ENCODE data around the gene KCNK15. TPM values are rescaled to one million over a fixed set of nuclear protein-coding genes. Genes with fewer than 3 reads are reported as not detected.
A peak's percentile ranks its signal among the peaks of the same experiment; 100 is the strongest.
"Not testable (repeated sequence)": the region's sequence is repeated elsewhere in the genome, so short reads cannot be mapped to it uniquely, and the experiment has no call there.

Gene KCNK15
- total RNA-seq: not detected in 2 replicates
- 0.24 TPM for polyA plus RNA-seq (2012)

DNA sequence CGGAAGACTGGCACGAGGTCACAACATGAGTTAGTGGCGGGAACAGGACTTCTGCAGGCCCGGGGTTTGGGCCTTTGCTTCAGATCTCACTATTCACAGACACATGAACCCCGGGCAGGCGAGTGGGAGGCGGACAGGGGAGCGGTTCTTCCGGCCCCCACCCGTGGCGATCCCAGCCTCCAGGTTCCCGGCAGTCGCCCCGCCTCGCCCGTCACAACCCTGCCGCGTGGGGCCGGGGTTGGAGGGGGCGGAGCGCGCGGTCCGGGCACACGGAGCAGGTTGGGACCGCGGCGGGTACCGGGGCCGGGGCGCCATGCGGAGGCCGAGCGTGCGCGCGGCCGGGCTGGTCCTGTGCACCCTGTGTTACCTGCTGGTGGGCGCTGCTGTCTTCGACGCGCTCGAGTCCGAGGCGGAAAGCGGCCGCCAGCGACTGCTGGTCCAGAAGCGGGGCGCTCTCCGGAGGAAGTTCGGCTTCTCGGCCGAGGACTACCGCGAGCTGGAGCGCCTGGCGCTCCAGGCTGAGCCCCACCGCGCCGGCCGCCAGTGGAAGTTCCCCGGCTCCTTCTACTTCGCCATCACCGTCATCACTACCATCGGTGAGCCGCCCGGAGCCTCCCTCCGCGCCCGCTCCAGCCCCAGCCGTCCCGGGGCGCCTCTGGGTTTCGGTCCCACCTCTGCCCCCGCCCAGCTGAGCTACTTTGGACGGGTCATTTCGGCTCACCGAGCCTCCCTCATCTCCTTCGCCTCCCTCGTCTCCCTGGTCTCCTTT, at the start of gene KCNK15:
Gene KCNK15, plus strand, starts transcription at position 268 of the 769 bp plus-strand sequence. Its CDS starts 46 bp downstream, at position 314.
- no peak for DNase-seq (ENCODE audit: low read depth)

DNA sequence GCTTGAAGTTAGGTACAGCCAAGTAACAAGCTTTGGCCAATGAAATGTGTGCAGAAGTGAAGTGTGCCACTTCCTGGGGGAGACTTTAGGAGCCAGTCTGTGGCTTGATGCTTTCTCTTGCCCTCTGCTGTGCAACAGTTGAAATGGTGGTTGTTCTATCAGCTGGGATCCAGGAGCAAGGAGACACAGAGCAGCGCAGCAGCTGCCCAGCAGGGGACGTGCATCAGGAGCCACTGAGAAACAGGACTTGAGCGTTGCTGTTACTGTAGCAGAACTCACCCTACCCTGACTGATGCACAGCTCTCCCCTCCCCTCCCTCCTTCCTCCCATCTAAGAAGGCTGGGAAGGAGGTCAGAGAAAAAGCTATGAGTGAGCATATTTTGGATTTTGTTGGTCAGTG, 49.4 kb upstream of the KCNK15 start:
- DNase-seq (ENCODE audit: low read depth): no peak

DNA sequence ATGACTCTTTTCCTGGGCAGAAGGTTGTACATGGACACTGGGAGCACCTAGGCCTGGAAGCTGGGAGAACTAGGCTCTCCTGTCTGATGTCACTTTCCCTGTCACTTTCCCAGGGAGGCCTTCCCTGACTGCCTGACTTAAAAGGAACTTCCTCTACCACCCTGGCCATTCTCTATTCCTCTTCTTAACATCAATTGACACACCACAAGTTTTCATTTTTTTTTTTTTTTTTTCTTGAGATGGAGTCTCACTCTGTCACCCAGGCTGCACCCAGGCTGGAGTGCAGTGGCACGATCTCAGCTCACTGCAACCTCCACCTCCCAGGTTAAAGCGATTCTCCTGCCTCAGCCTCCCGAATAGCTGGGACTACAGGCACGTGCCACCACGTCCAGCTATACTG, 48.6 kb upstream of the KCNK15 start:
- not testable (repeated sequence) for DNase-seq (ENCODE audit: low read depth)

DNA sequence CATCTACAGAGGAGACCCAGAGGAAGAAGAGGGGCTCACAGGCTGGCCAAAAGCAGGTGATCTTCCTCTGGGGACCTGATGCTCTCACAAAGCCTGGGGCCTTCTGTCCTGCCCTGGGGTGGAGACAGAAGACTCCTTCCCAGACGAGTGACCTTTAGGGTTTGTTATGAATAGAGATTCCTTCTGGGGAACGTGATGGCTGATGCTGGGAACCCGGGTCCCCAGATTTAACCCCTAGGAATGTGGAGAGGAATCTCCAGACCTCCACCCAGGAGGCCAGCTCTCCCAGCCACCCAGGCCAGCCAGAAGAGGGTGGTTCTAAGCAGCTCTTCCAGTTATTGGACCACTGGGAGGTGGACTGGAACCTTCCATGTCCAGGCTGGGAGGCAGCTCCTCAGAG, 47.3 kb upstream of the KCNK15 start:
- DNase-seq (ENCODE audit: low read depth): no peak

DNA sequence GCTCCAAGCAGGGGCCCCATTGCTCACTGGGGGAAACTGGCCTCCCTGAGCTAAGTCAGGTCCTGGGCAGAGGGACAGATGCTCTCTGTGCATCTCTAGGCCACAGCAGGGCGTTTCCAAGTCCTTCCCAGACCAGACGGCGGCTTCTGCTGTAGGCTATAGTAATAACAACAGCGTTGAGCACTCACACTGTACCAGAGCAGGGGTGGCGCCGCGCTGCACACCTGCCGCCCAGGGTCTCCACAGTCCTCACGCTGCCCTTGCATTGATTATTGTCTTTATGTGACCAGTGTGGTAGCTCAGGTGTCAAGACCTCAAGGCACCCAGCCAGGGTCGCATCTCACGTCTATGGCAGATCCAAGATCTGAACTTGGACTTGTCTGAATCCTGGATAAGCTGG, 45.4 kb upstream of the KCNK15 start:
- no peak for DNase-seq (ENCODE audit: low read depth)

DNA sequence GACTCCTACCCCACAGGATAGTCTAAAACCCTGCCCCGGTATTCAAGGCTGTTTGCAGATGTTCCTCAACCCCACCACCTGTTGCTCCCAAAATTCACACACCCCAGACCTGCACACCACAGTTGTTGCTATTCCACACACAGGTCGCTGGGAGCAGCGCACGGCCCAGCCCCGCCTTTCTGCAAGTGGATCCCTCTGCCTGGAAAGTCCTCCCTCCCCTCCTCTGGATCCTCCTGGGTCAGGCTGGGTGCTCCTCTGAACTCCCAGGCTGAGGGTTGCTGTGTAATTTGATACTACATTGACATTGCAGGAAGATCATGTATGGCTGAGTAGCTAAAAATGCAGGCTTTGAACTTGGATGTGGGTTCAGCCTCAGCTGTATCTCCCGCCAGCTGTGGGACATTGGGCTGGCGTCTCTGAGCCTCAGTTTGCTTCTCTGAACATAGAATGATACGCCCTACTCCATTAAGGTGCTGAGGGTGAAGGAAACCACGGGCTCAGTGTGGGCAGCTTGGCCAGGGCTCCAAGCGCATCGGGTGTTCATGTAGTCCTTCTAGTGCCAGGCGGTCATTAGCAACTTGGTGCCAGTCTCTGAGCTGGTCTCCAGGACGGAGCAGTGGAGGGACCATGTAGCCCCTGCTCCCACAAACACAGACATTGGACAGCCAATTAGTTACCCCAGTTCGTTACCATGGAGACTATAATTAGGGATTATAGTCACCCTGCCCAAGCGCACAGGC, 44.4 kb upstream of the KCNK15 start:
- no peak for DNase-seq (ENCODE audit: low read depth)

DNA sequence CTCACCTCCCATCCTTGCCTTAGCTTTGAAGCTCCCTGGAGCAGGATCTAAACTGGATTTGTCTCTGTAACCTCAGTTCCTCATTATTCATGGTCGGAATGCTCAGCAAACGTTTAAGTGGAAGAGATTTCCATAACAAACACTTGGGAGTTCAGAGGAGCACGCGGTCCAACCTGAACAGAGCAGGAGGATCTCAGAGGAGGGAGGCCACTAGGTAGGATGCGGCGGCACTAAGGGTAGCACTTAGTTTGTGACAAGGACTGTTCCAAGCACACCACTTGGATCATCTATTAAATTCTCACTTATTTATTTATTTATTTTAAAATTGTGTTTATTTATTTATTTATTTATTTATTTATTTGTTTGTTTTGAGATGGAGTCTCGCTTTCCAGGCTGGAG, 43.8 kb upstream of the KCNK15 start:
- DNase-seq (ENCODE audit: low read depth): no peak

DNA sequence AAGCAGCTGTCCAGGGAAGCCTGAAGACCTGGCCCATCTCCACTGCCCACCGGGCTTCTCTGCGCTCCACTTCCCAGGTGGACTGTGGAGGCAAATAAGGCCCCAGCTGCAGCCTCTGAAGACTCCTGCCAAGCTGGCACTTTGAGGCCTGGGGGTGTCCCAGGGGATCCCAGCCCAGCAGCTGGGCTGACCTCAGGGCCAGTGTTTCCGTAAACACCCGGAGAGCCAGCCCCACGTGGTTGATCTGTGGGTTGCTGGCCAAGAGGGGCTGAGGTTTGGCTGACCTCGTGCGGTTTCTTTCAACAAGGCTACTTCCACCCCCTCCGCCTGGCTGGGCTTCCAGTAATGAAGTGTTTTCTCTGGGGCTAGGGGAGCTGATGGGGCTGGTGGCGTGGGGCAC, 42.9 kb upstream of the KCNK15 start:
- DNase-seq (ENCODE audit: low read depth): peak; percentile 99

DNA sequence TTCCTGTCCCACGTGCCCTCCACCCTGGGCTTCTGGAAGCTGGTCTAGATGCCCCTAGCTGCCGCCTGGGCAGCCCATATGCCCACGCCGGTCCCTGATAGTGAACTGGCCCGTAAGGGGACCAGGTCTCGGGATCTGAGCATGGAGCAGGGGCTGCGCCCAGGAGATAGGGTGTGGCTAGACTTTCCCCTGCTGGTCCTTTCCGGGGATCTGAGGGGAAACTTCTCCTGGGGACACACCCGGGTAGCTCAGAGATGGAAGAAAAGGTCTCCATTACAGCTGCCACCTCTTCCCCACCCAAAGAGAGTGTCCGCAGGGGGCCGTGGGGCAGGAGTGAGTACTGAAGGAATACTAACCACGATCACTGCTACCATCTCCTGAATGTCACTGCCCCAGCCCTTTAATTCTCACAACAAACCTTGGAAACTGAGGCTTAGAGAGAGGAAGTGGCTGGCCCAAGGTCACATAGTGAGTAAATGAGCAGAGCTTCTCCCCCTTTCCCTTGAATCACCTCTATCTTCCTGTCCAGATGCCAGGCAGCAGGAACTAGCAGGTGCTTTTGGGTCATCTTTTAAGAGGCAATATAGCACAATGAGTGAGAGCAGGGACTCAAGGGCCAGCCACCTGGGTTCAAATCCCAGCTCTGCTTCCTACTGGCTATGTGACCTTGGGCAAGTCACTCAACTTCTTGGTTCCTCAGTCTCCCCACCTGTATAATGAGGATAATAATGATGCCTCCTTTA, 42.3 kb upstream of the KCNK15 start:
- DNase-seq (ENCODE audit: low read depth): no peak

DNA sequence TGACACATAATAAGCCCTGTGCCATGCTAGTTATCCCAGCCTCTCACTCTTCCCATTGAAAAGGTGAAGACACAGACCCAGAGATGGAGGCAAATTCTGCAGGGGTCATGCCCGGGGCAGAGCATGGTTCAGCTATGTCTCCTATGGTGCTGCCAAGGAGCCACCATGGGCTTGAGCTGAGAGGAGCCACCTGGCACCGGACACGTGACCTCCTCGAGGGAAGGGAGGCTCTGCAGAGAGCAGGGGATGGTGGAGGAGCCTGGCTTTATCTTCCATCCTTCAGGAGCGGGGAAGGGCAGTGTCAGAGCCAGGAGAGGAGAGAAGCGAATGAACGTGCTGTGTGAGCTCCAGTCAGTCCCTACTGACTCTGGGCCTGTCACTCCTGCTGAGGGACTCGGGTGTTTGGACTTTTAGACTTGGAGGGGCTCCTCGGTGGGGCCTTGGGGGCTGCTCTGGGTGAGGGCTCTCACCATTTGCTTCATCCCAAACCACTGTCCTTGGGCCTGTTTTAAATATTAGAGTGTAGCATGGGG, 41.6 kb upstream of the KCNK15 start:
- no peak for DNase-seq (ENCODE audit: low read depth)

DNA sequence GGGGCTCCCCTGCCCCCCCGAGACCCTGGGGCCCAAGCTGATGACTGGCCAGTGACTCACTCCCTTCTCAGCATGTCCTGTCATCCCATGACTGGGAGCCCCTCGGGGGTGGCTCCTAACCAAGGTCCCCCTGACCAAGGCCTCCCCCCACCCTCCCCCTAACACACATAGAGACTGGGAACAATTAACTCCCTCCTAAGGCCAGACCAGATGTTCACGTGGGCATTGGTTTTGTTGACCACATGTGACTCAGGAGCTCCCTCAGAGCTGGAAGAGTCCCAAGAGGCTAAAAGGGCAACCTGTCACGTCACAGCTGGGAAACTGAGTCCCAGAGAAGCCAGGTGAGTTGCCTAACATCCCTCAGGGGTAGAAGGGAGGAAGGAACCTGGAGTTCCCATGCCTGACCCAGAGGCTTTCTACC, 41.1 kb upstream of the KCNK15 start:
- no peak for DNase-seq (ENCODE audit: low read depth)

DNA sequence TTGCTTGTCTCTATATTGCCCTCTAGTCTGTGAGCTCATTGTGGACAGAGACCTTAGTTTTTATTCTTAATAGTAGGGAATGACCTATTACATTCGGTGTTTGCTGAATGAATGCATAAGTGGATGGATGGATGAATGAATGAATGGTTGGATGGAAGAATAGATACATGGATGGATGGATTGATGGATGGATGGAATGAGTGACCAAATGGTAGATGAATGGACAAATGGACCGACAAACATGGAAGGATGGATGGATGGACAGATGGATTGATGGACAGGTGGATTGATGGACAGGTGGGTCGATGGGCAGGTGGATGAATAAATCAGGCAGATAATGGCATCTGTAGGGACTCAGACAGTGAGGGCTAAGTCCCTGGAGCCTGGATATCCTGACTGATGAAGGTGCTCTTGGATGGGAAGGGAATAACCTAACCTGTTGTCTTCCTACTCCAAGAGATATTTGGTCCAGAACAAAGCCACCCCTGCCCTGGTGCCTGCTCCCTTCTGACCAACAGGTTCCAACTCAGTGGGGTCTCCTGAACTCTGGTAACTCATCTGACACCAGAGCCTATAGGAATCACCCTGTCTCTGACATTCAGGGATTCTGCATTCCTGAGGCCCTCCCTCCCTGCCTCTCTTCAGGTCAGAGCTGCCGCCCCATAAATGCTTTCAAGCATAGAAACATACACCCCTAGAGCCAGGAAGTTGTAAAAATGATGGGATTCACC, 40.1 kb upstream of the KCNK15 start:
- DNase-seq (ENCODE audit: low read depth): no peak

DNA sequence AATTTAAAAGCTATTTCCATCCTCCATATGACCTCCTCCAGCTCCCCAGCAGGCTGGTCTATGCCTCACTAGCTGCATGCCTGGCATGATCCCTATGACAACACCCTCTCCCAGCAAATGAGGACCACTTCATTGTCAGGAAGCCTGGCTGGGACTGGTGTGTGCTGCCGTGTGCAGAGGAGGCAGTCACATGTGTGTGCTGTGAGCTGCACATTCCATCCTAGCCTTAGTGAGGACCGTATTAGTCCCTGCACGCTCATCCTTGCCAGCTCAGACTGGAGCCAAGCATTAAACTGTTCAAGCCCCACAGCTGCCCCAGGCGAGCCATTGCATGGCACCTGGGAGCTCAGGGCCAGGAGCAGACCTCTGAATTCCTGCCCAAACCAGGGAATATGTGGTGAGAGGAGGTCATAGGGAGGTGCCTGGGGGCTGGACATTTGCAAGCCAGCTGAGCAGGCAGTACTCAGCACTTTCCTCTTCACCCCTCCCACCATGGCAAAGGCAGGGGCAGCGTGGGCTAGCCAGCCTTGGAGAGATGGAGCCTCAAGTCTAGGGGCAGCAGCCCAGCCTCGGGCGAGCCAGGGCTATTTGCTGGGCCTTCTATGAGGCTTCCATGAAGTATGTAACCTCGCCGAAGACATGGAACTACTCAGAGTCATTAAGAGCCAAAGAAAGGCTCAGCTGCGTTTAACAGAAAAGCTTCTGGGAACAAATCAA, 39.2 kb upstream of the KCNK15 start:
- DNase-seq (ENCODE audit: low read depth): no peak

DNA sequence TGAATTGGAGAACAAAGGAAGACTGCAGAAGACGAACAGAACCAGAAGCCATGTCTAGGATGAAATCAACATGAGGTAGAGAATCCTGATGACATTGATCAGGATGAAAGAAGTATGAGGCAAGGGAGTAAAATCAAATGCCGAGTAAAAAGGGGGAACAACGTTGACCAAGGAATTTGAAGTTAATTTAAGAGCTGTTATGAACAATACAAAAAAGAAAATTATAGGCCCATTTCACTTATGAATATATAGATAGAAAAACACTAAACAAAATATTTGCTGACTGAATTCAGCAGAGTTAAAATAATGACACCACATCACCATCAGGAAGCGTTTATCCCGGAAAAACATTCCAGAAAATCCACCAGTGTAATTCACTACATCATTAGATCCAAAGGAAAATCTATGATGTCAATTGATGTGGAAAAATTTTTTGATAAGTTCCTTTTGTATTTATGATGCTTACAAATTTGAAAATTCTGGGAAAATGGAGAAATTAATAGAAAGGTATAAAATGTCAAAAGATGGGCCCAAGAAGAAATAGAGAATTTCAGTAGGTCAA, 38.6 kb upstream of the KCNK15 start:
- no peak for DNase-seq (ENCODE audit: low read depth)

DNA sequence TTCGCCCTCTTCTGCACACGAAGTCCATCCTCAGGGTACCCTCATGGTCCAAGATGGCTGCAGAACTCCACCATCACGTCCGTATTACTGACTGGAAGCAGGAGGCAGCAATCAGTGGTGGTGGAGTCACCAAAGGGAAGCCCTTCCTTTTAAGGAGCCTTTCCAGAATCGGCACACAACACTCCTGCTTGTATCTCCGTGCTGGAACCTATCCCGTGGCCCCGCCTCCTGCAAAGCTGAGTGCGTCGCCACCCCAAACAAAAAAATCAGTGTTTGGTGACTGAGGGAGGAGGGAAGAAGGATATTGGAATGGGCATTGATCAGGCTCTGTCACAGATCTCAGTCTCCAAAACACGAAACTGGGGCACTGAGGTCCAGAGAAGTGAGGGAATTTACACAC, 36.3 kb upstream of the KCNK15 start:
- DNase-seq (ENCODE audit: low read depth): no peak

DNA sequence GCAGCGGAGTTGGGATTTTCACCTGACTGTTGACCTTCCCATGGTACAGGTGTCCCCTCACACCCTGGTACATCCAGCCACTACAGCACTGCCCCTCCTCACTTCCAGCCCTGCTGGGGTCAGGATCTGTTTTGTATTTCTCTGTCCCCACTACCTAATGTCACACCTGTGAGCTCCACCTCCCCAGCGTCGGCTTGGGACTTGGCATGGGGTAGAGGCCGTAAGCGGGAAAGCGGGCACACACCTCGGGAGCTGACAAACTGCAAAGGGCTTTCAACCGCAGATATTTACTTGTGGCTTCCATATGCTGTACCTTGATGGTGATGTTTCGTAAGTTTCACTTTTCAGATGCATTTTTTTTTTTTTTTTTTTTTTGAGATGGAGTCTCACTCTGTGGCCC, 35.9 kb upstream of the KCNK15 start:
- no peak for DNase-seq (ENCODE audit: low read depth)

DNA sequence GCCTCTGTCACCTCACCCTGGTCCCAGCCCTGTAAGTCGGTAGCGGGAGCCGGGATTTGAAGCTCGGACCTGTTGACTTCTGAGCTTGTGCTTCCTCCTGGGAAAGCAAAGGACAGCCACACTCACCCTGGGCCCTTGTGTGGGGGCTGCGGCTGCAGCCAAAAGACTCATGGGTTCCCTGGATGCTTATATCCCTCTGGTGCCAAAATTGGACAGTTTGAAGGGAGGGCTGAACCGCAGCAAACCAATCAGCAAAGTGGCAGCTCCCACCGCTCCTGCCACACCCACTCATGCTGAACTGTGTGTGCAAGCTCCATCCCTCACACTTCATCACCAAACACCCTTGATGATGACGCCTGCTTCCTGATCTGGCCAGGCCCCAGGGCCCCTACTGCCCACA, 34.4 kb upstream of the KCNK15 start:
- DNase-seq (ENCODE audit: low read depth): no peak

DNA sequence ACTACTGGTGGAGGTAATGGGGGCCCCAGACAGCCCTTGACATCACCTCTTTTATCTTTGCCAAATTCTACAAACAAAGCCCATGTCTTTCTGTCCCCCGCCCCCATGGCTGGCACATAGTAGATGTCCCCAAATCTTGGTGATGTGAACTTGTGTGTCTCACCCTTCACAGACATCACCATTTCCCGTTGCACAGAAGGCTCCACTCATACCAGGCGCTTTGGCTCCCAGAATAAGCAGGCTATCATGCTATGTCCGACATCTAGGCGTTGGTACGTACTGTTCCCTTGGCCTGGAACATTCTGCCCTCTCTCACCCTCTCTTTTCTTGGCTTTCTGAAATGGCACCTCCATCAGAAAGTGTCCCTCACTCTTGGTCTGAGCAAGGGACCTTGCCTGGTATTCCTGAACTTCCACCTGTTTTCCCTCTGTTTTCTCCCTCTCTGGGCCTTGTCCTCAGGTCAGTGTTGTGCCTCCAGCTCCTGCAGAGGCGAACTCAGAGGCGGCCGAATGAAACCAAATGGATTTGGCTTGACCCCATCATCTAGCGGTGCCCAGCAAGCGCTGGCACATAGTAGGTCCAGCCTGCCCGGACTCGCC, 31.5 kb upstream of the KCNK15 start:
- no peak for DNase-seq (ENCODE audit: low read depth)

DNA sequence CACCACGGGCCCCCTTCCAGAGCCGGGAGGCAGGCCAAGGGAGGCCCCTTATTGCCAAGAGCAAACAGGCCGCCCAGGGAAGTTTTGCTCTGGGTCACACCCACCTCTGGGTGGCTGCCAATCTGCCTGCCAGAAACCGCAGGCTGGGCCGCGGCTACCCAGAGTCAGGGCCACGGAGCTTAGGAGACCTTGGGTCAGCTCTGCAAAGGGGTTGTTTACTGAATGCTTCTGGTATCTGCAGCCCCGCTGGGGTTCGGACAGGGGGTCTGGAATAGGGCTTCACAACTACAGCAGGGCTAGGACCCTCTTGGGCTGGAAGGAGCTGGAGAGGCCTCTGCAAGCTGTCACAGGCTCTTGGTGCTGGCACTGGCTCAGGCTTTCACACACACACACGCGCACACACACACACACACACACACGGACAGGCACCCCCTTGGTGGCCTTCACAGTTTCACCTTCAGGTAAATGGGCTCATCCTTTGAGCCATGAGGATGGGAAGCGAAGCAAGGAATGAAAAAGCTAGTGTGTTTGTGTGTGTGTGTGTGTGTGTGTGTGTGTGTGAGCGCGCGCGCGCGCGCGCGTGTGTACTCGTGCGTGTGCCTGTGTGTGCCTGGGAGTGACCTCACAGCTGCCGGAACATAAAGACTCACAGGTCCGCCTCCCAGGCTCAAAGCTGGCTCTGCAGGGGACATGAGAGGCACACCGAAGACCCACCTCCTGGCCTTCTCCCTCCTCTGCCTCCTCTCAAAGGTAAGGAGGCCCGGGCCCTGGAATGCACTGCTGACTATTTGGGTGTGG, 30.8 kb upstream of the KCNK15 start, which contains the start of gene CCN5:
Gene CCN5, plus strand, starts transcription at position 669 of the 798 bp plus-strand sequence. Its CDS starts 22 bp downstream, at position 691.
- peak; percentile 92 for DNase-seq (ENCODE audit: low read depth)

Data from myocyte (in vitro differentiated cells).